Measurements from ENCODE around the gene KCTD20.
"Not testable (repeated sequence)": the region's sequence is repeated elsewhere in the genome, so short reads cannot be mapped to it uniquely, and the experiment has no call there.

Gene KCTD20

DNA sequence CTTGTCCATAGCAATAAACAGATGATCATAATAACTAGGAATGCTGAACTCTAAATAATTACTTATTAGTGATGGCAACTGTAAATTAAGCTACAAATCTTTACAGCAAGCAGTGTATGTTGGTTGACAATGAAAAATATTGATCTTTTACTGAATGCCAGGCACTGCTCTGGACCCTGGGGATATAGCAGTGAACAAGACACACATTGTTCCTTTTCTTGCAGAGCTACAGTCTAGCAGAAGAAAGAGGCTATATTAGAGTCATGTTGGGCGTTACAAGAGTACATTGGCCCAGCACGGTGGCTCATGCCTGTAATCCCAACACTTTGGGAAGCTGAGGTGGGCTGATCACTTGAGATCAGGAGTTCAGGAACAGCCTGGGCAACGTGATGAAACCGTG lies 11.6 kb upstream of the KCTD20 start:
- DNase-seq (ENCODE audit: insufficient read length, low spot score) (no peak), FAIRE-seq (no peak)
- no peak for TF ChIP-seq POLR2A (IDR thresholded peaks at IDR 0.05; ENCODE audit: low read depth, low read length)

DNA sequence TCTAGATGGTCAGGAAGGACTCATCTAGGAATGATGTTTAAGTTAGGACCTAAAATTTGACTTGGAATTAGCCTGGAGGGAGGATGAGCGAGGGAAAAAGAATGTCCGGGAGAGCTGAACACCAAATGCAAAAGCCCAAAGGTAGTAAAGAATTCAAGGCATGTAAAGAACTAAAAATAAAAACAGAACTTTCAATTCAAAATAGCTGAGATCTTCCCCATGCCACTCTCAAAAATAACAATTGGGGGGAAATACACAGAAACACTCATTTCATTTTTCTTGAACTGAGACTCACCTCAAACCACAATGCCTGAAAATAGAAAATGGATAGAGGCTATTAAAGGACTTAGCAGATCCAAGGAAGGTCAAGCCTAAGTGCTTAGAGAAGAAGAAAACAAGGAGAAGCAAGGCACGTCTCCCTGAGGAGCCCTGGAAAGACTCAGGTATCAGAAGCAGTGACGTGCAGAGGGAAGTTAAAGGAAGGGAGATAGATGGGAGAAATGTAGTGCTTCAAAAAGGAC lies 10.6 kb upstream of the KCTD20 start:
- DNase-seq (ENCODE audit: insufficient read length, low spot score), result no peak
- FAIRE-seq, result peak; percentile 50
- TF ChIP-seq POLR2A (IDR thresholded peaks at IDR 0.05; ENCODE audit: low read depth, low read length), result no peak

DNA sequence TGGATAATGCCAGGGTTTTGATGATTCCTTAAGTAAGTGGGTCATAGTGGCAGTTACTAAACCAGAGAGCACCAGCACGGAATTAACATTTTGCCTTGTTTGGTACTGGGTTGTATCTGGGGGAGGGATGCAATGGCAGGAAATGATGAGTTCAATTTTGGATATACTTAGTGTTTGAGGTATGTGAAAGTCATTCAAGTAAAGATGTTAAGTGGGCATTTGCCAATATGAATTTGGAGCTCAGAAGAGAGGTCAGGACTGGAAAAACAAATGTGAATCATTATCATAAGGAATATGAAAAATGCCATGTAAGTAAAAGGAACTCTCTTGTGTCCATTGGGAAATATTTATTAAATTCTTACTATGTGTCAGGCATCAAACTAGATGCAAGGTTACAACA lies 6.3 kb upstream of the KCTD20 start:
- DNase-seq (ENCODE audit: insufficient read length, low spot score) (no peak), FAIRE-seq (no peak)
- TF ChIP-seq POLR2A (IDR thresholded peaks at IDR 0.05; ENCODE audit: low read depth, low read length), result no peak

DNA sequence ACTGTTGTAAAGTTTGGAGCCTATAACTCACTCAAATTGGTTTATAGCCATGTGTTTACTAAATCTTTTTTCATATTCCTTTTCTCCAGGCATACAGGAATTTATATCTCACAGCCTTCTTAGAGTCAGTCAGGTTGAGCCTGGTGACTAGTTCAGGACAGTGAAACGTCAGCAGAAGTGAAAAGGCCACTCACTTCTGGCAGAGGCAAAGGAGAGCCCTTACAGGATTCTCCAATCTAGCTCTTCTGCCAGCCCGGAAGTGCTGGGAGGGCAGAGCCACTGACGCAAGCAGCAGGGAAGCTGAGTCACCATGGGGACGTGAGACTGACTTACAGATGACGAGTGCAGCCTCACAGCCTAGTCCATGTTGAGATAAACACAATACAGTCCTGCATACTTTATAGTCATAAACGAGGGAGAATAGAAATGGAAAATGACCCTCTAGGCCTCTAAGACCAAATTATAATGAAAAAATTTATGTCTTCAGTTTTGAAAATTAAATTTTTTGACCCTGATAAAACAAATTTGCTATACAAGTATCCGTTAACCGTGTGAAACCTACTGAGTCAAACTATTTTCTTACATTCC lies 1.4 kb upstream of the KCTD20 start:
- FAIRE-seq, result peak; percentile 98
- DNase-seq (ENCODE audit: insufficient read length, low spot score), result peak; percentile 95
- peak; percentile 35; the same call in 1 of the 2 replicates for TF ChIP-seq POLR2A (IDR thresholded peaks at IDR 0.05; ENCODE audit: low read depth, low read length)

DNA sequence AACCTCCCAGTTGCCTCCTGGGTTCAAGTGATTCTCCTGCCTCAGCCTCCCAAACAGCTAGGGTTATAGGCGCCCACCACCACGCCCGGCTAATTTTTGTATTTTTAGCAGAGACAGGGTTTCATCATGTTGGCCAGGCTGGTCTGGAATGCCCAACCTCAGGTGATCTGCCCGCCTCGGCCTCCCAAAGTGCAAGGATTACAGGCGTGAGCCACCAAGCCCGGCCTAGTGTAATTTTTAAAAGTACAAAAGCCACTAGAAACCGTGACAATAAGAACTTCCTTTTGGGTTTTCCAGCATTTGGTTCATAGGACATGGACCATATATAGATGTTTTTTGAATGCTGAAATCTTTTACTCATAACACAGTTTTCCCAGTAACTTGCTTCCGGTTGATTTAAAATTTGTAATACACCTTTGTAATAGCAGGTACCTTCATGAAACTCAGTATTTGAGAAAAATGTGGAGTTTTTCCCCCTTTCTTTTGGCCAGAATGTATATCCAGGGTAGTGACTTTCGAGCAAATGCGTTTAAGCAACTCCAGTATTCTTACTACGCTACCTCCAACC lies 613 bp upstream of the KCTD20 start:
- no peak for DNase-seq (ENCODE audit: insufficient read length, low spot score)
- TF ChIP-seq POLR2A (IDR thresholded peaks at IDR 0.05; ENCODE audit: low read depth, low read length), result no peak
- no peak for FAIRE-seq

DNA sequence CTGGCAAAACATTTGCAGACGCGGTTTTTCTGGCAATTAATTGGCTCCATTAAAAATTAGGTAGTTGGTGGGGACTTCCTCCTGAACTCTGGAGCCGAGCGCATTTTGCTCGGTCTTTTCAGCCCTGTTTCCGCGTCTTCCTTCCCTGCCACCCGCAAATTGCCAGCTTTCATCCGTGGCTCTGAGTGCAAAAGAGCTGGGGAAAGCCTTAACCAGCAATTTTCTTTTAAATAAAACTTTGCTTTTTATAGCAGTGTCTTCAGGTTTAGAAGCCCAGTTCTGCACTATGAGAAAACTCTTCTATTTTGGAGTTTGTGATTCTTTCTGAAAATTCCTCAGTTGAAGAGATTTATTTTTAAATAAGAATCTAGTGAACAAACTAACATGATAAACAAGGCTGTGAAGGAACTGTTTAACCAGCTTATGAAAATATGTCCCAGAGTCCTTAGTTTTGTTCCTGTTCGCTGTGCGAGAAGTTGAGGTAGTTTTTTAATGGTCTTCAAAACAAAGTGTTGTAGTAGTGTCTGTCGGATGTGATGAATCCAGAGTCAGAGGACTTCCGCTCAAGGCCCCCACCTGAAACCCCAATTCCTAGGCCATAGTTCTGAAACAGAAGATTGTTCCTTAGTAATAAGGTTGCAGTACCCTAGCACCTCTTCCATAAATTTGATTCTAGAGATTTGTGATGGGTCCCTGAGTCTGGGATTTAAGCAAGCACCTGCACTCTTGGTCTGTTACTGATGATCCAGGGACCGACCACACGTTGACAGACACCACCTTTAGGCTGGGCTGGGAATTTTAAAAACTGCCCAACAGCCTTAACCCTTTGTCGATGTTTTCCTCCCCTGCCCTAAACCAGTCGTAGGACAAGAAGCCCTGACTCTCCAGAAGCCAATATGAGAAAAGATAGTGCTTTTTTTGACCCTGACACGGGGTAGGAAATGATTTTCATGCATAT lies 950 bp downstream of the KCTD20 start:
- no peak for TF ChIP-seq POLR2A (IDR thresholded peaks at IDR 0.05; ENCODE audit: low read depth, low read length)
- DNase-seq (ENCODE audit: insufficient read length, low spot score) (peak; percentile 45), FAIRE-seq (no peak)

DNA sequence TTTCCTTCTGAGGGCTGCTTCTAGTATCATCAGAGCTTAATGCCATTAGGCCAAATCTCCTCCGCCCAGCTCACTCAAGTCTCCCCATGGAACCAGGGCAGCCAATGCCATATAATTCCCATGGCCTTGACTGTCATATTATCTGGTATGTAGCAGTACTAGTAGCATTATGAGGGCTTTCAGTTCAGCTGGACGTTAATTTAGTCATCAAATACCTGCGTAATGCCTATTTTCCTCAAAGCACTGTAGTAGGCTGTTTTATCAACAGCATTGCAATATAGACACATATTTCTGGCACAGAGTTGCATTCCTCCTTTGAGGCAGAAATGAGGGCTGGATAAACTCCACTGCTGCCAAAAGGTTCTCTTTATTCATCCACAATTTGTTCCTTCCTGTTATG lies 1.7 kb downstream of the KCTD20 start:
- no peak for TF ChIP-seq POLR2A (IDR thresholded peaks at IDR 0.05; ENCODE audit: low read depth, low read length)
- DNase-seq (ENCODE audit: insufficient read length, low spot score), result no peak
- no peak for FAIRE-seq

DNA sequence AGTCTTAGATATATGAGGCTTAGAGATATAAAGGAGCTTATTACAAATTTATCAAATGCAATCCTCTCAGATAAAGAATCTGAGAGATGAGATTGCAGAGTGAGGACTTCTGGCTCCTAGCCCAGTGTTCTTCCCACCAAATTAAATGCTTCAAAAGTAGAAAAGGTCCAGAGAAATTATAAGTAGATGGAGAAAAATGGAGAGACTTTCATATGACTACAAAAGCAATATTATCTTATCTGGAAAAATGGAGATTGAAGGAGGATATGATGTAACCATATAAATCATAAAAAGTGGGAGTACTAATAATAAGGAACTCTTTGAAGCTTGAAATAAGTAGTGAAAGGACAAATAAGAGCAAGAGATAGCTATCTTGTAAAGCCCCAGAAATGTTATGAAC lies 2.8 kb downstream of the KCTD20 start:
- DNase-seq (ENCODE audit: insufficient read length, low spot score), result no peak
- no peak for TF ChIP-seq POLR2A (IDR thresholded peaks at IDR 0.05; ENCODE audit: low read depth, low read length)
- FAIRE-seq, result no peak

DNA sequence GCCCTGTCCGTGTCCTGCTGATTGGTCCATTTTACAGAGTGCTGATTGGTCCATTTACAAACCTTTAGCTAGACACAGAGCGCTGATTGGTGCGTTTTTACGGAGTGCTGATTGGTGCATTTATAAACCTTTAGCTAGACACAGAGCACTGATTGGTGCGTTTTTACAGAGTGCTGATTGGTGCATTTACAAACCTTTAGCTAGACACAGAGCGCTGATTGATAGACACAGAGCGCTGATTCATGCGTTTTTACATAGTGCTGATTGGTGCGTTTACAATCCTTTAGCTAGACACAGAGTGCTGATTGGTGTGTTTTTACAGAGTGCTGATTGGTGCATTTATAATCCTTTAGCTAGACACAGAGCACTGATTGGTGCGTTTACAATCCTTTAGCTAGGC lies 6.4 kb downstream of the KCTD20 start:
- DNase-seq (ENCODE audit: insufficient read length, low spot score); FAIRE-seq: not testable (repeated sequence)

DNA sequence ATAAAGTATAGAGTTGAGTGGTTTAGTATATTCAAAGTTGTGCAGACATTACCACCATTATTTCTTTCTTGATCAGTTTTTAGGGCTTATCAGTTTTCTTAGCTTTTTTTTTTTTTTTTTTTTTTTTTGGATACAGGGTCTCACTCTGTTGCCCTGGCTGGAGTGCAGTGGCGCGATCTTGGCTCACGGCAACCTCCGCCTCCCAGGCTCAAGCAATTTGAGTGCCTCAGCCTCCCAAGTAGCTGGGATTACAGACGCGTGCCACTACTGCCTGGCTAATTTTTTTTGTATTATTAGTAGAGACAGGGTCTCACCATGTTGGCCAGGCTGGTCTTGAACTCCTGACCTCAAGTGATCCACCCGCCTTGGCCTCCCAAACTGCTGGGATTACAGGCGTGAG lies 10.1 kb downstream of the KCTD20 start:
- DNase-seq (ENCODE audit: insufficient read length, low spot score); FAIRE-seq: not testable (repeated sequence)

DNA sequence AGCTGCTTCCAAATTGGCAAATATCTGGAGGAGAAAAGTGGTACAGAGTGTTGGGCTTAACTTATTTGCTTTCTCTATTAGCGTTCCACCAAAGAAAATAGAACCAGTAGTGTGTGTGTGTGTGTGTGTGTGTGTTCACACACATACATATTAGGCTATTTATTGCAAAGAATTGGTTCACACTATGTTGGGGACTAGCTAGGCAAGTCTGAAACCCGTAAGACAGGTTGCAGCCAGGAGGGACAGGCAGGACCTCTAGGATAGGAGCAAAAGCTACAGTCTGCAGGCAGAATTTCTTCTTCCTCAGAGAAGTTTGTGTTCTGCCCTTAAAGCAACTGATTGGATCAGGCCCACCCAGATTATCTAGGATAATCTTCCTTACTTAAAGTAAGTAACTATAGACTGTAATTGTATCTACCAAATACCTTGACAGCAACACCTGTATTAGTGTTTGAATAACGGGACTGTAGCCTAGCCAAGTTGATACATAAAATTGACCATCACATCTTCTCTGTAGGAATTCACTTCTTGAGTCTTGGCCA lies 12.8 kb downstream of the KCTD20 start:
- DNase-seq (ENCODE audit: insufficient read length, low spot score) (no peak), FAIRE-seq (no peak)
- no peak for TF ChIP-seq POLR2A (IDR thresholded peaks at IDR 0.05; ENCODE audit: low read depth, low read length)

DNA sequence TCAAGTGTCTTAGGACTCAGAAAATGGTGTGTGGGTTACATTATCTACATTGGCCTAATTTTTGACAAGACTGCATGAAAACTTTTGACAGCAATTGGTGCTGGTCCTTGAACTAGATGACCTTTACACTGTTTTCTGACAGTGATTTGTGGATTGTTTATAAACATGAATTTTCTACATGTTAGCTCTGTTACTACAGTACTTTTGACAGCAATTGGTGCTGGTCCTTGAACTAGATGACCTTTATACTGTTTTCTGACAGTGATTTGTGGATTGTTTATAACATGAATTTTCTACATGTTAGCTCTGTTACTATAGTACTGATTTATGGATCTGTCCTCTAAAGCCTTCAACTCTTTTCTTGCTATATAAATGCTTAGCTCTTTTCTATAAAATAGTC lies 16.7 kb downstream of the KCTD20 start:
- FAIRE-seq (no peak), DNase-seq (ENCODE audit: insufficient read length, low spot score) (no peak)
- TF ChIP-seq POLR2A (IDR thresholded peaks at IDR 0.05; ENCODE audit: low read depth, low read length), result no peak

DNA sequence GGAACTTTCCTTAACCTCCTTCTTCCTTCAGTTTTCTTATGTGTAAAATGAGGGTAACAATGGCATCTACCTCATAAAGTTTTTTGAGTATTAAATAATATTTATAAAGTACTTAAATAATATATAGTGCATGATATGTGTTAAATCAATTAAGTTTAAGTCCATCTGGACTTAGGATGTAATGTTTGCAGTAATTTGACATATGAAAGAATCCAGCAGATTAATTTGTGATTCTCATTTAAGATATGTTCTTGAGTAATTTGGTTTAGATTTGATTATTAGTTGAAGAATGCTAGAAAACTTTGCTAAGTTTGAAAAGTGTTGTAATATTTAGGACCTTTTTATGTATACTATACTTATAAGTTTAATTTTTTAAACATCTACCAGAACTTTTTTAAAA lies 18.1 kb downstream of the KCTD20 start:
- no peak for TF ChIP-seq POLR2A (IDR thresholded peaks at IDR 0.05; ENCODE audit: low read depth, low read length)
- FAIRE-seq (no peak), DNase-seq (ENCODE audit: insufficient read length, low spot score) (no peak)

DNA sequence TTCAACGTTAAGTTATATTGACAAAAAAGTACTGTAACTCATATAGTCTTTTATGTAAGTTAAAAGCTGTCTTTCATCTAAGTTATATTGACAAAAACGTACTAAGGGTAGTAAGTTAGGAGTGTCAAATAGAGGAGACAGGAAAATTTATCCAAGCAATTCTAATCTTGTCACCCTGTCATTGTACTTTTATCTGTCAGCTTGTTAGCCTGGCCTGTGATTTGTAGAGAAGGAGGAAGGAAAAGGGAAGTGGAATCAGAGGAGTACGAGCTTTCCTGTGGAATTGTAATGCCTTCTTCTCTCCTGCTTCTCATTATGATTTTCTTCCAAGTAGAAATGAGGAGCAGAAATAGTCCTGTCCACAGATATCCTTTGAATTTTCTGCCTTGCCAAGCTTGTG lies 18.8 kb downstream of the KCTD20 start:
- peak; percentile 38 for FAIRE-seq
- no peak for TF ChIP-seq POLR2A (IDR thresholded peaks at IDR 0.05; ENCODE audit: low read depth, low read length)
- DNase-seq (ENCODE audit: insufficient read length, low spot score), result no peak

Measured in H54 (cell line).